ENCODE measurements around the gene SHQ1. TPM values are rescaled to one million over a fixed set of nuclear protein-coding genes. Genes with fewer than 3 reads are reported as not detected.

Gene SHQ1
- total RNA-seq (10 to 100 TPM; 13.6 to 26.0 (median 19.9) TPM), polyA plus RNA-seq (10 to 100 TPM in 1 of 2 donors, 1 to 10 TPM in 1; 7.2 to 24.9 TPM)
- long read RNA-seq, donor 1, transcript SHQ1-201 (11 exons, 2,879 nt): major isoform, 35 of 39 reads
- long read RNA-seq, donor 1, partial matches to known transcripts: 1 of 39 reads
- long read RNA-seq, donor 1, other reads (novel, unspliced or antisense): 3 of 39 reads
- long read RNA-seq, donor 2, transcript SHQ1-201 (11 exons, 2,879 nt): major isoform, 122 of 135 reads
- long read RNA-seq, donor 2, partial matches to known transcripts: 1 of 135 reads
- long read RNA-seq, donor 2, other reads (novel, unspliced or antisense): 12 of 135 reads
- long read RNA-seq, donor 3, transcript SHQ1-201 (11 exons, 2,879 nt): major isoform, 41 of 45 reads
- long read RNA-seq, donor 3, partial matches to known transcripts: 0 of 45 reads
- long read RNA-seq, donor 3, other reads (novel, unspliced or antisense): 4 of 45 reads

DNA sequence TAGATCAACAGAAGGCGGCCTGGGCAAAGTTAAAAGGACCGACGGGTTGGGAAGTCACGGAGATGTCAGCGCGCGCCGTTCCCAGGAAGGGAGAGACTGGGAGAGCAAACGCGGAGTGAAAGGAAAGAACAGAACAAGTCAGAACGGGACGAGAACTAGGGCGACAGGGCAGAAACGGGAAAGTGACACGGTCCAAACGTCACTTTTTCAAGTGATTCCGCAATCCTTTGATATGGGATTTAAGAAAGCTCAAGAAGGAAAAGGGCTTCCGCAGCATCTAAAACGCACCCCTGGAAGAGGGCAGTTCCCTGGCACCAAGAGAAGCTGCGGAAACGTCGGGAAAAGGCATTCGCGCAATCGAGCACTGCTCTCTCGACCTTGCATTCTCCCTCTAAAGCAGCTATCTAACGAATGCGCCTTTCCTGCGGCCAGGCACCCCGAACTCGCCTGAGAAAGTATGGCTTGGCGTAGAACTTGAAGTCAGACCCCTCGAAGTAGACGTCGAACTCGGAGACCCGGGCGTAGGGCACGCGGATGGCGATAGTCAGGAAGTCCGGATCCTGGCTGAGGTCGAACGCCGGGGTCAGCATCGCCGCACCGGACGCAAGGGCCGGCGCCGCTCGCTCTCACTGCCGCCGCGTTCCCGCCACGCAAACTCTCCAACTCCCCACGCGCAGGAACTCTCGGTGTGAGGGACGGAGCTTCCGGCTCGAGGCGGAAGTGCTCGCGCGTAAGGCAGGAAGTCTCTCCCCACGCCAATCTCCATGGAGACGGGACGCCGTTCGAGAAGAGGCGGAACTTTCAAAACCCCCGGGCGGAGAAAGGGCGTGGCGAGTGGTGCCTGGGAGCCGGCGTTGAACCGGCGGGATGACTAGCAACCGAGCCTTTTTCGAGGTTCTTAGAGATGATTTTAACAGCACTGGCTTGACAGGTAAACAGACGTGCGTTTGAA is at the start of gene SHQ1:
TSS of gene SHQ1 (minus strand) at position 695 of the 952 bp plus-strand sequence. CDS start at position 590, 105 bp downstream.
- Histone ChIP-seq H3K9me3 (no peaks in the 10 kb centered on the region), H3K36me3 (peaks cover 0 to 11% (median 0%) of the 10 kb centered on the region in 9 donors), H3K27ac (peak within 1 kb of the TSS; percentile 29 to 84 (median 74)), H3K27me3 (no peaks in the 10 kb centered on the region), H3K4me3 (peak within 1 kb of the TSS; percentile 30 to 95 (median 76)), H3K4me1 (peaks cover 7 to 47% (median 20%) of the 10 kb centered on the region in 12 donors)
- peak; percentile 96 to 98 (median 97) for DNase-seq
- intact Hi-C loops (cut with DNase I): loop anchor here in 5 of 10 donors (2.0 to 10.0 kb wide), 8 partner anchors 39 to 239 kb away; partner anchors contain the start of genes PPP4R2 (in 3 of the 5) and GXYLT2 (in 1 of the 5)
- 0% methylated on average over 43 to 86 of the region's 86 CpGs for WGBS, 4 donors
- TF ChIP-seq POLR2A (IDR thresholded peaks at IDR 0.05): peak in 1 of 2 donors; percentile 71
- TF ChIP-seq, protein P1, sequence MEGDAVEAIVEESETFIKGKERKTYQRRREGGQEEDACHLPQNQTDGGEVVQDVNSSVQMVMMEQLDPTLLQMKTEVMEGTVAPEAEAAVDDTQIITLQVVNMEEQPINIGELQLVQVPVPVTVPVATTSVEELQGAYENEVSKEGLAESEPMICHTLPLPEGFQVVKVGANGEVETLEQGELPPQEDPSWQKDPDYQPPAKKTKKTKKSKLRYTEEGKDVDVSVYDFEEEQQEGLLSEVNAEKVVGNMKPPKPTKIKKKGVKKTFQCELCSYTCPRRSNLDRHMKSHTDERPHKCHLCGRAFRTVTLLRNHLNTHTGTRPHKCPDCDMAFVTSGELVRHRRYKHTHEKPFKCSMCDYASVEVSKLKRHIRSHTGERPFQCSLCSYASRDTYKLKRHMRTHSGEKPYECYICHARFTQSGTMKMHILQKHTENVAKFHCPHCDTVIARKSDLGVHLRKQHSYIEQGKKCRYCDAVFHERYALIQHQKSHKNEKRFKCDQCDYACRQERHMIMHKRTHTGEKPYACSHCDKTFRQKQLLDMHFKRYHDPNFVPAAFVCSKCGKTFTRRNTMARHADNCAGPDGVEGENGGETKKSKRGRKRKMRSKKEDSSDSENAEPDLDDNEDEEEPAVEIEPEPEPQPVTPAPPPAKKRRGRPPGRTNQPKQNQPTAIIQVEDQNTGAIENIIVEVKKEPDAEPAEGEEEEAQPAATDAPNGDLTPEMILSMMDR (IDR thresholded peaks at IDR 0.05): no peak
- peak; percentile 98 to 99 (median 98) for ATAC-seq

DNA sequence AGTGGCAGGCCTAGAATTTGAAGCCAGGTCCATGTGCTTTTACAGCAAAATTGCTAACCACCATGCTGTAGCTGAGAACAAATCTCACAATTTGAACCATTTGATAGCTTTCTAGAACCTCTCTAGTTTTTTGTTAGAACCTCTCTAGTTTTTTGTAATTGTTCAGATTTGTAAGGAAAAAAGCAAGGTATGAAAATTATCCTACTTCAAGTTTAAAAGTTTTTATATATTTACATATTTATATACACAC is 49.4 kb upstream of the SHQ1 start:
- no peak for ATAC-seq
- Histone ChIP-seq H3K9me3 (no peaks in the 10 kb centered on the region), H3K4me3 (no peak overlapping the region), H3K27ac (no peak overlapping the region), H3K36me3 (no peaks in the 10 kb centered on the region), H3K27me3 (no peaks in the 10 kb centered on the region), H3K4me1 (peaks cover 0 to 14% (median 5%) of the 10 kb centered on the region in 12 donors)
- intact Hi-C loops (cut with DNase I): no loop called here
- no peak for DNase-seq
- TF ChIP-seq, protein P1 (IDR thresholded peaks at IDR 0.05): no peak
- no peak for TF ChIP-seq POLR2A (IDR thresholded peaks at IDR 0.05)

DNA sequence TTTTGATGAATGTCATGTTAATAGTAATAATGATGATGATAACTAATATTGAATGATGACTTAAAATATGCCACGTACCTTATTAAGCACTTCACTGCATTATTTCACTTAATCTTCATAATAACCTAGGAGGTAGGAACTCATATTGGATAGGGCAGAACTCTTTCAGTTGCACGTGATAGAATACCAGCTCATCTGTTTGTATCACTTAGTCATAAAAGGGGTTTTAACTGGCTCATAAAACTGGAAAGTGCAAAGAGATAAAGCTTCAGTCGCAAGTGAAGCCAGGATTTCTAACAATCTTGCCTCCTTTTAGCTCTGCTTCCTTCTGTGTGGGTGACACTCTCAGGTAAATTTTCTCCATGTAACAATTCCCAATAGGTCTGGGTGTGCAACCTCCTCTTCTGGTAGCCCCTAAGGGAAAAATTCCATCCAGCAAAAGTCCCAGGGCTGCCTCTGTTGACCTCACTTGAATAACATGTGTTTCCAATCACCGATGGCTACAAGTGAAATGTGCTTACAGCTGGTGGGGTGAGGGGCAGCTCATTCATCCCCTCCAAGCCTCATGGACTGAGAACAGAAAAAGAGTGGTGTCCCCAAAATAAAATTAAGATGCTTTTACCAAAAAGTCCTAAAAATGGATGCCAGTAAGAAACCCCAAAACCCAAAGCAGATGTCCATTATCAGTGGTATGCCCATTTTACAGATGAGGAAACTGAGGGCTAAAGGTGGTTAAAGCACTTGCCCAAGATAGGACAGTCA is 48.9 kb upstream of the SHQ1 start:
- WGBS, 4 donors: 67 to 72% (median 69%) methylated on average over 4 of the region's 4 CpGs
- peaks cover 0 to 18% (median 7%) of the 10 kb centered on the region in 12 donors for H3K4me1 ChIP-seq
- H3K4me3 ChIP-seq: no peak overlapping the region
- H3K27ac ChIP-seq: no peak overlapping the region
- no peak for TF ChIP-seq POLR2A (IDR thresholded peaks at IDR 0.05)
- TF ChIP-seq, protein P1 (IDR thresholded peaks at IDR 0.05): no peak
- H3K36me3 ChIP-seq: no peaks in the 10 kb centered on the region
- intact Hi-C loops (cut with DNase I): no loop called here
- H3K9me3 ChIP-seq: no peaks in the 10 kb centered on the region
- ATAC-seq (peak in 1 of 4 donors; percentile 25), DNase-seq (no peak)
- no peaks in the 10 kb centered on the region for H3K27me3 ChIP-seq

Measured in heart left ventricle (tissue), 16 donors.